NCI-H524 (cell line): Measurements from ENCODE around the gene DAPK1.
"Not testable (repeated sequence)": the region's sequence is repeated elsewhere in the genome, so short reads cannot be mapped to it uniquely, and the experiment has no call there.

Experiments used
- DNase-seq, 2 experiments: peaks; one replicate each; lab custom pipeline; 2025; lab: John Stamatoyannopoulos, UW

DAPK1 gene

GRCh38 chr9:87742813-87743428 lies 245.3 kb downstream of the DAPK1 start:
- DNase-seq = no peak

- not testable (repeated sequence) for DNase-seq
Measured at GRCh38 chr9:87744247-87744646, 246.6 kb downstream of the DAPK1 start.

- DNase-seq = no peak
Measured at GRCh38 chr9:87746186-87746585, 248.5 kb downstream of the DAPK1 start.

- DNase-seq = no peak
Measured at GRCh38 chr9:87748881-87749280, 251.2 kb downstream of the DAPK1 start.

GRCh38 chr9:87749335-87750035 lies 251.8 kb downstream of the DAPK1 start:
- DNase-seq = no peak

- DNase-seq = no peak
Measured at GRCh38 chr9:87750726-87751125, 253.1 kb downstream of the DAPK1 start.

- DNase-seq = no peak
Measured at GRCh38 chr9:87751423-87751822, 253.8 kb downstream of the DAPK1 start.

GRCh38 chr9:87751868-87752267 lies 254.2 kb downstream of the DAPK1 start:
- no peak for DNase-seq

- no peak for DNase-seq
Measured at GRCh38 chr9:87753313-87753712, 255.6 kb downstream of the DAPK1 start.
